ENCODE measurements around the gene NLGN1. TPM values are rescaled to one million over a fixed set of nuclear protein-coding genes. Genes with fewer than 3 reads are reported as not detected.

NLGN1 gene
- polyA plus RNA-seq, 2 of the 4 experiments (the other 2 are of a cell fraction) = not detected

GRCh38 chr3:173624086-173624485 is 226.5 kb downstream of the NLGN1 start:
- CTCF ChIA-PET = no interaction called here
- H3K4me1 ChIP-seq = no peaks in the 10 kb centered on the region
- 33% methylated on average over 3 of the region's 3 CpGs for WGBS (ENCODE audit: missing lambda C conversion rate)
- POLR2A ChIA-PET = no interaction called here
- no peak overlapping the region for H3K4me2 ChIP-seq
- no peak for TF ChIP-seq EHF (CRISPR knock-in tag; IDR thresholded peaks at IDR 0.05)
- TF ChIP-seq CBX8 (IDR thresholded peaks at IDR 0.05) = no peak
- TF ChIP-seq CHD2 (IDR thresholded peaks at IDR 0.05; ENCODE audit: low read length, partially characterized antibody) = no peak
- TF ChIP-seq, protein P1, sequence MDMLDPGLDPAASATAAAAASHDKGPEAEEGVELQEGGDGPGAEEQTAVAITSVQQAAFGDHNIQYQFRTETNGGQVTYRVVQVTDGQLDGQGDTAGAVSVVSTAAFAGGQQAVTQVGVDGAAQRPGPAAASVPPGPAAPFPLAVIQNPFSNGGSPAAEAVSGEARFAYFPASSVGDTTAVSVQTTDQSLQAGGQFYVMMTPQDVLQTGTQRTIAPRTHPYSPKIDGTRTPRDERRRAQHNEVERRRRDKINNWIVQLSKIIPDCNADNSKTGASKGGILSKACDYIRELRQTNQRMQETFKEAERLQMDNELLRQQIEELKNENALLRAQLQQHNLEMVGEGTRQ (IDR thresholded peaks at IDR 0.05) = no peak
- no peak for TF ChIP-seq CBX2 (IDR thresholded peaks at IDR 0.05; ENCODE audit: borderline replicate concordance, low read depth)
- no peak for TF ChIP-seq FOSL2 (IDR thresholded peaks at IDR 0.05)
- TF ChIP-seq FOSL2 (CRISPR knock-in tag; IDR thresholded peaks at IDR 0.05) = no peak
- no peak for TF ChIP-seq ZC3H11A (IDR thresholded peaks at IDR 0.05)
- TF ChIP-seq ATOH8 (CRISPR knock-in tag; IDR thresholded peaks at IDR 0.05; ENCODE audit: low read depth) = no peak
- TF ChIP-seq HDAC2 (IDR thresholded peaks at IDR 0.05) = no peak
- no peak for TF ChIP-seq TP53 (CRISPR knock-in tag; IDR thresholded peaks at IDR 0.05)
- no peak for TF ChIP-seq PBX3 (IDR thresholded peaks at IDR 0.05)
- no peak for TF ChIP-seq CEBPB (IDR thresholded peaks at IDR 0.05)
- no peak for TF ChIP-seq KDM5A (IDR thresholded peaks at IDR 0.05)
- TF ChIP-seq, protein P2, sequence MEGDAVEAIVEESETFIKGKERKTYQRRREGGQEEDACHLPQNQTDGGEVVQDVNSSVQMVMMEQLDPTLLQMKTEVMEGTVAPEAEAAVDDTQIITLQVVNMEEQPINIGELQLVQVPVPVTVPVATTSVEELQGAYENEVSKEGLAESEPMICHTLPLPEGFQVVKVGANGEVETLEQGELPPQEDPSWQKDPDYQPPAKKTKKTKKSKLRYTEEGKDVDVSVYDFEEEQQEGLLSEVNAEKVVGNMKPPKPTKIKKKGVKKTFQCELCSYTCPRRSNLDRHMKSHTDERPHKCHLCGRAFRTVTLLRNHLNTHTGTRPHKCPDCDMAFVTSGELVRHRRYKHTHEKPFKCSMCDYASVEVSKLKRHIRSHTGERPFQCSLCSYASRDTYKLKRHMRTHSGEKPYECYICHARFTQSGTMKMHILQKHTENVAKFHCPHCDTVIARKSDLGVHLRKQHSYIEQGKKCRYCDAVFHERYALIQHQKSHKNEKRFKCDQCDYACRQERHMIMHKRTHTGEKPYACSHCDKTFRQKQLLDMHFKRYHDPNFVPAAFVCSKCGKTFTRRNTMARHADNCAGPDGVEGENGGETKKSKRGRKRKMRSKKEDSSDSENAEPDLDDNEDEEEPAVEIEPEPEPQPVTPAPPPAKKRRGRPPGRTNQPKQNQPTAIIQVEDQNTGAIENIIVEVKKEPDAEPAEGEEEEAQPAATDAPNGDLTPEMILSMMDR (IDR thresholded peaks at IDR 0.05) = no peak
- no peak for TF ChIP-seq RARB (CRISPR knock-in tag; IDR thresholded peaks at IDR 0.05)
- TF ChIP-seq BHLHE40 (IDR thresholded peaks at IDR 0.05; ENCODE audit: low read depth, low read length) = no peak
- TF ChIP-seq, protein P3, sequence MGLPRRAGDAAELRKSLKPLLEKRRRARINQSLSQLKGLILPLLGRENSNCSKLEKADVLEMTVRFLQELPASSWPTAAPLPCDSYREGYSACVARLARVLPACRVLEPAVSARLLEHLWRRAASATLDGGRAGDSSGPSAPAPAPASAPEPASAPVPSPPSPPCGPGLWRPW (IDR thresholded peaks at IDR 0.05) = no peak
- no peak overlapping the region for H3K4me3 ChIP-seq
- ATAC-seq (no peak), DNase-seq (ENCODE audit: low read depth in 1 of 2, low spot score in 1 of 2) (no peak), FAIRE-seq (no peak)
- H3K9me3 ChIP-seq = no peaks in the 10 kb centered on the region
- no peak overlapping the region for H3K27ac ChIP-seq

DNA sequence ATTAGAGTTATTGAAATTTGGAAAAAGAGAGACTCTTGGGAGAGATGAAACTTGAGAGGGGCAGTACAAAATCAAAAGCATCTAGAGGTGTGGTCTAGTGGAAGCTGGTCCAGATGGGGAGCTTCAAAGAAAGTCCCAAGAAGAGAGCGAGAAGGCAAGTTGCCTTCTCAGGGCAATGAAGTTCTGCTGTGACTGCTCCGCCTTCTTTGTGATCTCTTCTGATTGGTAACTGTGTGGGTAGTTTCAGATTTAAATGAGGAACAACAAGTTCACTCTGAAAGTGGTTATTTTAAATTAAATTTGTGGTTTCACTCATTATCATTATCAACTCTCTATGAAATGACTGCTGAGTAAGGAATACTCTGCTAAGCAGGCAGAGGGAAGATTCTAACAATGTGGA is 233.3 kb downstream of the NLGN1 start:
- WGBS (ENCODE audit: missing lambda C conversion rate) = 34% methylated on average over 2 of the region's 2 CpGs
- Histone ChIP-seq H3K4me3 (no peak overlapping the region), H3K27ac (no peak overlapping the region), H3K4me1 (no peaks in the 10 kb centered on the region), H3K4me2 (no peak overlapping the region), H3K9me3 (no peaks in the 10 kb centered on the region)
- DNase-seq (ENCODE audit: low read depth in 1 of 2, low spot score in 1 of 2) (no peak), FAIRE-seq (no peak), ATAC-seq (no peak)
- CTCF ChIA-PET = no interaction called here
- TF ChIP-seq, protein P4, sequence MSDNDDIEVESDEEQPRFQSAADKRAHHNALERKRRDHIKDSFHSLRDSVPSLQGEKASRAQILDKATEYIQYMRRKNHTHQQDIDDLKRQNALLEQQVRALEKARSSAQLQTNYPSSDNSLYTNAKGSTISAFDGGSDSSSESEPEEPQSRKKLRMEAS (IDR thresholded peaks at IDR 0.05) = no peak
- POLR2A ChIA-PET = no interaction called here

DNA sequence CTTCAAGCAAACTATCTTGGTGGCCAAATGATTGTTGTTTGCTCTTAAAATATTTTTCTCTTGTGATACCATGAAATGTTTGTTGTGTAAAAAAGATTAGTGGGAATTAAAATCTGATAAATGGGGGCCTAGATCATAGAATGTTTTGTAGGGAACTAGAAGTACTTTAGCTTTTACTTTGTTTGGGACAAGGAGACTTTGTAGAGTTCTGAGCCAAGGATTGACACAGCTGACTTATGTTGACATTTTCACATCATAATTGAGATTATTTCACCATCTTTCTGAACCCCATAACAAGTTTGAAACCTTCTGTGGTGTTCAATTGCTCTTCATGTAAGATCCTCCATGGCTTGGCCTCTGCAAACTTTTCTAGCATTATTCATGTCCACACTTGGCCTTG is 235.4 kb downstream of the NLGN1 start:
- CTCF ChIA-PET = no interaction called here
- H3K9me3 ChIP-seq = no peaks in the 10 kb centered on the region
- H3K27ac ChIP-seq = no peak overlapping the region
- H3K4me1 ChIP-seq = no peaks in the 10 kb centered on the region
- TF ChIP-seq, protein P5, sequence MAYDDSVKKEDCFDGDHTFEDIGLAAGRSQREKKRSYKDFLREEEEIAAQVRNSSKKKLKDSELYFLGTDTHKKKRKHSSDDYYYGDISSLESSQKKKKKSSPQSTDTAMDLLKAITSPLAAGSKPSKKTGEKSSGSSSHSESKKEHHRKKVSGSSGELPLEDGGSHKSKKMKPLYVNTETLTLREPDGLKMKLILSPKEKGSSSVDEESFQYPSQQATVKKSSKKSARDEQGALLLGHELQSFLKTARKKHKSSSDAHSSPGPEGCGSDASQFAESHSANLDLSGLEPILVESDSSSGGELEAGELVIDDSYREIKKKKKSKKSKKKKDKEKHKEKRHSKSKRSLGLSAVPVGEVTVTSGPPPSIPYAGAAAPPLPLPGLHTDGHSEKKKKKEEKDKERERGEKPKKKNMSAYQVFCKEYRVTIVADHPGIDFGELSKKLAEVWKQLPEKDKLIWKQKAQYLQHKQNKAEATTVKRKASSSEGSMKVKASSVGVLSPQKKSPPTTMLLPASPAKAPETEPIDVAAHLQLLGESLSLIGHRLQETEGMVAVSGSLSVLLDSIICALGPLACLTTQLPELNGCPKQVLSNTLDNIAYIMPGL (CRISPR knock-in tag; IDR thresholded peaks at IDR 0.05; ENCODE audit: borderline replicate concordance) = no peak
- TF ChIP-seq BCL3 (IDR thresholded peaks at IDR 0.05) (no peak), PHF8 (IDR thresholded peaks at IDR 0.05; ENCODE audit: borderline replicate concordance, low read depth) (no peak), KDM5A (IDR thresholded peaks at IDR 0.05) (no peak), MAFK (IDR thresholded peaks at IDR 0.05; ENCODE audit: partially characterized antibody) (no peak), HOXB13 (CRISPR knock-in tag; IDR thresholded peaks at IDR 0.05; ENCODE audit: low read depth) (no peak), FOXS1 (CRISPR knock-in tag; IDR thresholded peaks at IDR 0.05) (no peak), TFCP2L1 (CRISPR knock-in tag; IDR thresholded peaks at IDR 0.05) (no peak), JUN (IDR thresholded peaks at IDR 0.05) (no peak), GATA3 (IDR thresholded peaks at IDR 0.05; ENCODE audit: borderline replicate concordance) (no peak), TP53 (CRISPR knock-in tag; IDR thresholded peaks at IDR 0.05) (no peak)
- no peak for ATAC-seq
- no peak for DNase-seq (ENCODE audit: low read depth in 1 of 2, low spot score in 1 of 2)
- H3K4me2 ChIP-seq = no peak overlapping the region
- no peak overlapping the region for H3K4me3 ChIP-seq
- POLR2A ChIA-PET = no interaction called here
- FAIRE-seq = no peak
